Hepatocyte (in vitro differentiated cells): ENCODE measurements around the gene CNEP1R1. TPM values are rescaled to one million over a fixed set of nuclear protein-coding genes. Genes with fewer than 3 reads are reported as not detected.
"Not testable (repeated sequence)": the region's sequence is repeated elsewhere in the genome, so short reads cannot be mapped to it uniquely, and the experiment has no call there.

Source experiments
- DNase-seq: peaks from one replicate; pipeline ENCODE4 v3.0.0-alpha.2; 2016; ENCODE audit warnings: low spot score
- H2AFZ ChIP-seq: fragments of 200-600 bp; sonication (generic); 2 replicates; pipeline ENCODE4 v1.6.0; 2016; ENCODE audit warnings: antibody characterized with exemption, mild to moderate bottlenecking
- H3K27ac ChIP-seq: fragments of 200-600 bp; sonication (generic); 2 replicates; pipeline ENCODE4 v1.5.1; 2016; ENCODE audit warnings: mild to moderate bottlenecking
- H3K27me3 ChIP-seq: fragments of 200-600 bp; sonication (generic); 2 replicates; pipeline ENCODE4 v1.6.1; 2016
- H3K36me3 ChIP-seq: fragments of 200-600 bp; sonication (generic); replicated peaks from 2 replicates; pipeline ENCODE4 v1.5.1; 2016; ENCODE audit warnings: low read depth; ENCODE audit not compliant: insufficient read depth
- H3K4me1 ChIP-seq: fragments of 200-600 bp; sonication (generic); 2 replicates; pipeline ENCODE4 v1.5.1; 2016; ENCODE audit warnings: mild to moderate bottlenecking, moderate library complexity; ENCODE audit not compliant: insufficient read depth
- H3K4me2 ChIP-seq: fragments of 200-600 bp; sonication (generic); 2 replicates; pipeline ENCODE4 v1.6.0; 2016
- H3K4me3 ChIP-seq: fragments of 200-600 bp; sonication (generic); 2 replicates; pipeline ENCODE4 v1.5.1; 2016; ENCODE audit warnings: mild to moderate bottlenecking
- H3K79me2 ChIP-seq: fragments of 200-600 bp; sonication (generic); 2 replicates; pipeline ENCODE4 v1.6.0; 2017; ENCODE audit warnings: mild to moderate bottlenecking
- H3K9me2 ChIP-seq: fragments of 200-600 bp; sonication (generic); replicated peaks from 2 replicates; pipeline ENCODE4 v1.6.0; 2017; ENCODE audit warnings: mild to moderate bottlenecking; ENCODE audit not compliant: insufficient read depth
- H3K9me3 ChIP-seq: fragments of 200-600 bp; sonication (generic); 2 replicates; pipeline ENCODE4 v1.5.1; 2016; ENCODE audit warnings: low read depth, mild to moderate bottlenecking
- H4K20me1 ChIP-seq: fragments of 200-600 bp; sonication (generic); 2 replicates; pipeline ENCODE4 v1.6.0; 2016; ENCODE audit warnings: mild to moderate bottlenecking; ENCODE audit not compliant: insufficient read depth, poor library complexity, severe bottlenecking
- EZH2 ChIP-seq: fragments of 200-600 bp; sonication (generic); IDR thresholded peaks from 2 replicates; pipeline ENCODE4 v1.6.1; 2016; ENCODE audit warnings: antibody characterized with exemption, mild to moderate bottlenecking, borderline replicate concordance
- EZH2phosphoT487 ChIP-seq: fragments of 200-600 bp; sonication (generic); IDR thresholded peaks from one replicate; pipeline ENCODE4 v1.6.1; 2018; ENCODE audit warnings: antibody characterized with exemption, mild to moderate bottlenecking, low read depth, moderate library complexity; ENCODE audit not compliant: unreplicated experiment, severe bottlenecking
- WGBS: methylation state at CpG from one replicate; pipeline ENCODE4 v1.1.6; 2016; ENCODE audit warnings: low lambda C conversion rate; ENCODE audit errors: missing lambda C conversion rate; 5-methylcytosine and 5-hydroxymethylcytosine counted together
- polyA plus RNA-seq: library from polyadenylated mRNA; unstranded; fragments of >200 nt; fragmentation: Nextera tagmentation; extraction: Ambion mirVana; gene quantifications from 2 replicates; pipeline ENCODE4 v1.2.1, GENCODE V29; 2016
- total RNA-seq: library from RNA; depleted of rRNA; stranded (reverse); fragments of >200 nt; gene quantifications from 2 replicates; pipeline ENCODE4 v1.2.3, GENCODE V29; 2014
- TF ChIP-seq, protein P1 (sequence below): fragments of 200-600 bp; sonication (generic); IDR thresholded peaks from 2 replicates; pipeline ENCODE4 v1.5.1; 2016; ENCODE audit warnings: antibody characterized with exemption, mild to moderate bottlenecking; ENCODE audit not compliant: poor library complexity

The CNEP1R1 gene
- total and polyA plus RNA-seq, 2 experiments from 2014 or later, result 23.9 to 25.8 TPM

DNA sequence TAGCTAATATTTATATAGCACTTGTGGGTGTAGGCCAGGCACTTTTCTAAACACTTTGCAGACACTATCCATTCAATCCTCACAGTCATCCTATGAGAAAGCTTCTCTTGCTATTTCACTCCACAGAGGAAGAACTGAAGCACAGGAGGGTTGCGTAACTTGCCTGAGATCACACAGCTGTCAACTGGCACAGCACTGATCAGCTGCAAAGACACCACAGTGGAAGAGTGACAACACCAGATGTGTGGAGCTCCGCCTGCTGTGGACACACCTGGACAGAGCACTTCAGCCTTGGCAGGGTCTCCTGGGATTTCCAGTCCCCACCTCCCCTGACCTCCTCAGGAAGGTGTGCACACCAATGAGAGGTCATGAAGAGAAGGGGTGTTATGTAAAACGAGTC, 13.3 kb upstream of the CNEP1R1 start:
- no peaks in the 10 kb centered on the region for H3K27me3 ChIP-seq
- no peaks in the 10 kb centered on the region for H3K36me3 ChIP-seq
- H2AFZ ChIP-seq, result no peak overlapping the region
- no peaks in the 10 kb centered on the region for H3K79me2 ChIP-seq
- H4K20me1 ChIP-seq, result no peaks in the 10 kb centered on the region
- 89% methylated on average over 3 of the region's 3 CpGs for WGBS
- no peaks in the 10 kb centered on the region for H3K9me3 ChIP-seq
- no peak for TF ChIP-seq EZH2
- TF ChIP-seq, protein P1, sequence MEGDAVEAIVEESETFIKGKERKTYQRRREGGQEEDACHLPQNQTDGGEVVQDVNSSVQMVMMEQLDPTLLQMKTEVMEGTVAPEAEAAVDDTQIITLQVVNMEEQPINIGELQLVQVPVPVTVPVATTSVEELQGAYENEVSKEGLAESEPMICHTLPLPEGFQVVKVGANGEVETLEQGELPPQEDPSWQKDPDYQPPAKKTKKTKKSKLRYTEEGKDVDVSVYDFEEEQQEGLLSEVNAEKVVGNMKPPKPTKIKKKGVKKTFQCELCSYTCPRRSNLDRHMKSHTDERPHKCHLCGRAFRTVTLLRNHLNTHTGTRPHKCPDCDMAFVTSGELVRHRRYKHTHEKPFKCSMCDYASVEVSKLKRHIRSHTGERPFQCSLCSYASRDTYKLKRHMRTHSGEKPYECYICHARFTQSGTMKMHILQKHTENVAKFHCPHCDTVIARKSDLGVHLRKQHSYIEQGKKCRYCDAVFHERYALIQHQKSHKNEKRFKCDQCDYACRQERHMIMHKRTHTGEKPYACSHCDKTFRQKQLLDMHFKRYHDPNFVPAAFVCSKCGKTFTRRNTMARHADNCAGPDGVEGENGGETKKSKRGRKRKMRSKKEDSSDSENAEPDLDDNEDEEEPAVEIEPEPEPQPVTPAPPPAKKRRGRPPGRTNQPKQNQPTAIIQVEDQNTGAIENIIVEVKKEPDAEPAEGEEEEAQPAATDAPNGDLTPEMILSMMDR, result no peak
- TF ChIP-seq EZH2phosphoT487, result no peak
- H3K4me3 ChIP-seq, result no peak overlapping the region
- DNase-seq, result no peak
- no peaks in the 10 kb centered on the region for H3K9me2 ChIP-seq
- no peak overlapping the region for H3K4me2 ChIP-seq
- peaks cover 10% of the 10 kb centered on the region for H3K4me1 ChIP-seq
- no peak overlapping the region for H3K27ac ChIP-seq

DNA sequence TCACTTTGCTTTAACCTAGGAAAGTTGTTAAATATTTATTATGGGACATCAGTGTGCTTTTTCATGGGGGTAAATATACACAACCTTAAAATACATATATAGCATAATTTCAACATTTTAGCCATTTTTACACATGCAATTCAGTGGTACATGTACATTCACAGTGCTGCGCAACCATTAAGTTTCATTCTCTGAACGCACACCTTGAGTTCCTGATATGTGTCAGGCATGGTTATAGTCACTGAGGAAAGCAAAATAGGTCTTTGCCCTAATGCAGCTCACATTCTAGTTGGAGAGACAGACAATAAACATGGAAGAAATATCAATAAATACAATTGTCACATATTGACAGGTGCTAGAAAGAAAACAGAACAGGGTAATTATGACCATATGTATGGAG, 12.8 kb upstream of the CNEP1R1 start:
- Histone ChIP-seq H3K79me2 (no peaks in the 10 kb centered on the region), H3K9me2 (no peaks in the 10 kb centered on the region), H4K20me1 (no peaks in the 10 kb centered on the region), H2AFZ (no peak overlapping the region), H3K4me3 (no peak overlapping the region), H3K4me2 (no peak overlapping the region), H3K9me3 (no peaks in the 10 kb centered on the region), H3K36me3 (no peaks in the 10 kb centered on the region), H3K27me3 (no peaks in the 10 kb centered on the region), H3K27ac (no peak overlapping the region), H3K4me1 (peaks cover 10% of the 10 kb centered on the region)
- WGBS, result 93% methylated on average over 2 of the region's 2 CpGs
- TF ChIP-seq EZH2 (no peak), EZH2phosphoT487 (no peak)
- TF ChIP-seq, protein P1, result no peak
- no peak for DNase-seq

DNA sequence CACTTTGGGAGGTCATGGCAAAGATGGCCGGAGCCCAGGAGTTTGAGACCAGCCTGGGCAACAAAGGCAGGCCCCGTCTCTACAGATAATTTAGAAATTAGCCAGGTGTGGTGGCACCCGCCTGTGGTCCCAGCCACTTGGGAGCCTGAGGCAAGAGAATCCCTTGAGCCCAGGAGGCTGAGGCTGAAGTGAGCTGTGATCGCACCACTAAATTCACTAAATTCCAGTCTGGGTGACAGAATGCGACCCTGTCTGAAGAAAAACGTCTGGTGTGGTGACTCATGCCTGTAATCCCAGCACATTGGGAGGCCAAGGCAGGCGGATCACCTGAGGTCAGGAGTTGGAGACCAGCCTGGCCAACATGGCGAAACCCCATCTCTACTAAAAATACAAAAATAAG, 10.8 kb upstream of the CNEP1R1 start:
- H3K27me3 ChIP-seq, H3K4me2 ChIP-seq, H3K9me3 ChIP-seq, H2AFZ ChIP-seq, H4K20me1 ChIP-seq, H3K79me2 ChIP-seq, H3K27ac ChIP-seq, H3K9me2 ChIP-seq, H3K36me3 ChIP-seq, H3K4me3 ChIP-seq, DNase-seq: not testable (repeated sequence)
- H3K4me1 ChIP-seq, result peaks cover 10% of the 10 kb centered on the region
- 73% methylated on average over 8 of the region's 8 CpGs for WGBS

DNA sequence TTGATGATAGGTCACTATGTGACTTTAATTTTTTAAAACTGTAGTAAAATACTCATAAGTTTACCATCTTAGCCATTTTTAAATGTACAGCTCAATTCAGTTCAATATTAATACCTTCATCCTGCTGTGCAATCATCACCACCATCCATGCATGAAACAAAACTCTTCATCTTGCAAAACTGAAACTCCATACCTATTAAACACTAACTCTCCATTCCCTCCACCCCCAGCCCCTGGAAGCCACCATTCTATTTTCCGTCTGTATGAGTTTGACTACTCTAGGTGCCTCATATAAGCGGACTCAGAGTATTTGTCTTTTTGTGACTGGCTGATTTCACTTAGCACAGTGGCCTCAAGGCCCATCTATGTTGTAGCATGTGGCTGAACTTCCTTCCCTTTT, 9.4 kb upstream of the CNEP1R1 start:
- no peak overlapping the region for H3K27ac ChIP-seq
- no peaks in the 10 kb centered on the region for H3K79me2 ChIP-seq
- no peaks in the 10 kb centered on the region for H3K36me3 ChIP-seq
- no peaks in the 10 kb centered on the region for H3K9me3 ChIP-seq
- no peak overlapping the region for H2AFZ ChIP-seq
- no peak overlapping the region for H3K4me2 ChIP-seq
- no peak overlapping the region for H3K4me3 ChIP-seq
- DNase-seq, result no peak
- 96% methylated on average over 2 of the region's 2 CpGs for WGBS
- H3K9me2 ChIP-seq, result no peaks in the 10 kb centered on the region
- peaks cover 7% of the 10 kb centered on the region for H3K4me1 ChIP-seq
- TF ChIP-seq, protein P1, result no peak
- TF ChIP-seq EZH2, result no peak
- TF ChIP-seq EZH2phosphoT487, result no peak
- no peaks in the 10 kb centered on the region for H3K27me3 ChIP-seq
- no peaks in the 10 kb centered on the region for H4K20me1 ChIP-seq
